CD4-positive, alpha-beta T cell (primary cell): ENCODE measurements around the gene SUSD2. TPM values are rescaled to one million over a fixed set of nuclear protein-coding genes. Genes with fewer than 3 reads are reported as not detected.
"Not testable (repeated sequence)": the region's sequence is repeated elsewhere in the genome, so short reads cannot be mapped to it uniquely, and the experiment has no call there.

Source experiments
- ATAC-seq: fragments of 200-7000 bp; cut with Tn5 transposase; one replicate; pipeline ENCODE4 v1.10.0; 2022; ENCODE audit warnings: mild to moderate bottlenecking; ENCODE audit not compliant: poor library complexity
- CTCF ChIA-PET: fragments of 350-600 bp; sonication (Branson Sonifier 250); formaldehyde crosslinking; loops from one replicate; lab custom pipeline; 2021; ENCODE audit warnings: antibody characterized with exemption, inconsistent platforms; lab: Charles Lee
- POLR2A ChIA-PET: fragments of 350-600 bp; sonication (Branson Sonifier 250); formaldehyde crosslinking; loops from one replicate; lab custom pipeline; 2021; ENCODE audit warnings: antibody characterized with exemption, inconsistent platforms; lab: Charles Lee
- DNase-seq, 14 experiments: peaks; one replicate each; pipeline ENCODE4 v3.0.0-alpha.2; 2013 to 2020; ENCODE audit warnings: mixed read lengths in 2 of 14
- H3K27ac ChIP-seq, 2 donors: one replicate each; pipeline versions ENCODE4 v1.5.1 to v1.7.0; 2013; ENCODE audit warnings: low read length in 2 of 2, low read depth in 1 of 2, mild to moderate bottlenecking in 1 of 2
- H3K27me3 ChIP-seq, 2 experiments: 1 replicate in 1 of 2; 2 replicates in 1 of 2; pipeline versions ENCODE4 v1.6.1 to v1.7.0; 2013; ENCODE audit warnings: low read length in 2 of 2, control low read depth in 1 of 2, mild to moderate bottlenecking in 1 of 2, moderate library complexity in 1 of 2; ENCODE audit not compliant: insufficient read depth in 2 of 2, control insufficient read depth in 1 of 2
- H3K36me3 ChIP-seq: one replicate; pipeline ENCODE4 v1.6.1; 2013; ENCODE audit warnings: low read length, control low read depth; ENCODE audit not compliant: insufficient read depth
- H3K4me1 ChIP-seq: one replicate; pipeline ENCODE4 v1.6.1; 2013; ENCODE audit warnings: low read length, control low read depth; ENCODE audit not compliant: insufficient read depth
- H3K4me3 ChIP-seq: one replicate; pipeline ENCODE4 v1.5.1; 2013; ENCODE audit warnings: mild to moderate bottlenecking, low read length, moderate library complexity
- H3K9me3 ChIP-seq, 2 experiments: 1 replicate in 1 of 2; 2 replicates in 1 of 2; pipeline versions ENCODE4 v1.6.1 to v1.7.0; 2013; ENCODE audit warnings: low read length in 2 of 2, mild to moderate bottlenecking in 2 of 2, control low read depth in 1 of 2, moderate library complexity in 1 of 2; ENCODE audit not compliant: control insufficient read depth in 1 of 2, insufficient read depth in 1 of 2
- H3K27ac Mint-ChIP-seq: one replicate; pipeline ENCODE4 v1.8.0; 2020; ENCODE audit warnings: mixed read lengths
- H3K27me3 Mint-ChIP-seq: one replicate; pipeline ENCODE4 v1.8.0; 2021; ENCODE audit warnings: mixed read lengths
- H3K36me3 Mint-ChIP-seq: one replicate; pipeline ENCODE4 v1.8.0; 2021; ENCODE audit warnings: low read depth, mixed read lengths
- H3K4me1 Mint-ChIP-seq: one replicate; pipeline ENCODE4 v1.8.0; 2021; ENCODE audit warnings: low read depth, mixed read lengths
- H3K4me3 Mint-ChIP-seq: one replicate; pipeline ENCODE4 v1.8.0; 2020; ENCODE audit warnings: mild to moderate bottlenecking, mixed read lengths
- H3K9me3 Mint-ChIP-seq: one replicate; pipeline ENCODE4 v1.8.0; 2020; ENCODE audit warnings: mixed read lengths
- CTCF ChIP-seq: fragments of 200-600 bp; IDR thresholded peaks from one replicate; pipeline ENCODE4 v1.8.0; 2022; ENCODE audit warnings: antibody characterized with exemption, mild to moderate bottlenecking
- intact Hi-C, 2 experiments: fragments of 100-400 bp; cut with DNase I in 1 of 2; cut with micrococcal nuclease in 1 of 2; formaldehyde crosslinking; loops; one replicate each; pipeline versions ENCODE4 v1.15.1 to v1.9.0; 2023 to 2025; cut with DNase I, micrococcal nuclease
- total RNA-seq, 174 experiments: library from RNA in 2 of 174; stranded (reverse) in 2 of 174; gene quantifications; one replicate each; pipeline ENCODE4 v1.2.3 and lab custom pipeline; 2021 to 2026

SUSD2 gene
- total RNA-seq, 2 experiments from 2014 or later = 0.80 to 1.5 TPM

GRCh38 chr22:24134090-24134846 is 47.0 kb upstream of the SUSD2 start:
- Histone ChIP-seq H3K9me3 (no peaks in the 10 kb centered on the region), H3K27me3 (no peaks in the 10 kb centered on the region), H3K4me3 (no peak overlapping the region), H3K4me1 (peaks cover 18% of the 10 kb centered on the region), H3K36me3 (peaks cover 43% of the 10 kb centered on the region), H3K27ac (no peak overlapping the region)
- Mint-ChIP-seq H3K36me3 (peaks cover 50% of the 10 kb centered on the region), H3K9me3 (no peaks in the 10 kb centered on the region), H3K4me1 (peaks cover 28% of the 10 kb centered on the region), H3K4me3 (peak overlapping the region; percentile 17), H3K27ac (peak overlapping the region; percentile 92), H3K27me3 (no peaks in the 10 kb centered on the region)
- ChIA-PET CTCF (interaction anchor here (1.5 to 4.3 kb wide), 3 partner anchors 14 to 41 kb away, joined by 3 to 27 read pairs (median 25); no protein-coding TSS in a partner anchor), POLR2A (interaction anchor here (1.2 to 6.3 kb wide), 4 partner anchors 21 to 108 kb away, joined by 3 to 90 read pairs (median 5); no protein-coding TSS in a partner anchor)
- DNase-seq (peak; percentile 65 to 92 (median 75)), ATAC-seq (peak; percentile 90)
- TF ChIP-seq CTCF = no peak
- intact Hi-C loops = loop anchor here (1.0 to 5.0 kb wide), 2 partner anchors 19 to 113 kb away; partner anchors contain the start of gene GGT5 (in 1 of the 2)

- DNase-seq, H3K27me3 ChIP-seq, H3K4me3 Mint-ChIP-seq, H3K27ac Mint-ChIP-seq, H3K4me3 ChIP-seq, H3K9me3 Mint-ChIP-seq, intact Hi-C loops, H3K9me3 ChIP-seq, H3K27ac ChIP-seq, H3K27me3 Mint-ChIP-seq, ATAC-seq: not testable (repeated sequence)
- H3K4me1 ChIP-seq = peaks cover 40% of the 10 kb centered on the region
- CTCF ChIA-PET = interaction anchor here (0.8 to 4.3 kb wide), 4 partner anchors 10 to 38 kb away, joined by 3 to 27 read pairs (median 5); no protein-coding TSS in a partner anchor
- POLR2A ChIA-PET = interaction anchor here (6.3 kb wide), 1 partner anchor 19 kb away, joined by 90 read pairs; no protein-coding TSS in a partner anchor
- H3K36me3 ChIP-seq = peaks cover 34% of the 10 kb centered on the region
- peaks cover 50% of the 10 kb centered on the region for H3K36me3 Mint-ChIP-seq
- peaks cover 45% of the 10 kb centered on the region for H3K4me1 Mint-ChIP-seq
These were observed 44.8 kb upstream of the SUSD2 start for GRCh38 chr22:24136533-24136932.

GRCh38 chr22:24137595-24137994 is 43.7 kb upstream of the SUSD2 start:
- DNase-seq (no peak), ATAC-seq (no peak)
- Histone ChIP-seq H3K27me3 (no peaks in the 10 kb centered on the region), H3K27ac (no peak overlapping the region), H3K4me1 (peaks cover 51% of the 10 kb centered on the region), H3K9me3 (no peaks in the 10 kb centered on the region), H3K4me3 (no peak overlapping the region), H3K36me3 (peaks cover 34% of the 10 kb centered on the region)
- CTCF ChIA-PET = no interaction called here
- Mint-ChIP-seq H3K27me3 (no peaks in the 10 kb centered on the region), H3K4me3 (no peak overlapping the region), H3K27ac (peak overlapping the region; percentile 36), H3K4me1 (peaks cover 56% of the 10 kb centered on the region), H3K36me3 (peaks cover 53% of the 10 kb centered on the region), H3K9me3 (no peaks in the 10 kb centered on the region)
- no peak for TF ChIP-seq CTCF
- POLR2A ChIA-PET = interaction anchor here (6.3 kb wide), 1 partner anchor 18 kb away, joined by 90 read pairs; no protein-coding TSS in a partner anchor
- intact Hi-C loops = no loop called here
